ENCODE measurements around the gene NEUROD2. TPM values are rescaled to one million over a fixed set of nuclear protein-coding genes. Genes with fewer than 3 reads are reported as not detected.

The NEUROD2 gene
- total and polyA plus RNA-seq, 9 donors, result not detected

DNA sequence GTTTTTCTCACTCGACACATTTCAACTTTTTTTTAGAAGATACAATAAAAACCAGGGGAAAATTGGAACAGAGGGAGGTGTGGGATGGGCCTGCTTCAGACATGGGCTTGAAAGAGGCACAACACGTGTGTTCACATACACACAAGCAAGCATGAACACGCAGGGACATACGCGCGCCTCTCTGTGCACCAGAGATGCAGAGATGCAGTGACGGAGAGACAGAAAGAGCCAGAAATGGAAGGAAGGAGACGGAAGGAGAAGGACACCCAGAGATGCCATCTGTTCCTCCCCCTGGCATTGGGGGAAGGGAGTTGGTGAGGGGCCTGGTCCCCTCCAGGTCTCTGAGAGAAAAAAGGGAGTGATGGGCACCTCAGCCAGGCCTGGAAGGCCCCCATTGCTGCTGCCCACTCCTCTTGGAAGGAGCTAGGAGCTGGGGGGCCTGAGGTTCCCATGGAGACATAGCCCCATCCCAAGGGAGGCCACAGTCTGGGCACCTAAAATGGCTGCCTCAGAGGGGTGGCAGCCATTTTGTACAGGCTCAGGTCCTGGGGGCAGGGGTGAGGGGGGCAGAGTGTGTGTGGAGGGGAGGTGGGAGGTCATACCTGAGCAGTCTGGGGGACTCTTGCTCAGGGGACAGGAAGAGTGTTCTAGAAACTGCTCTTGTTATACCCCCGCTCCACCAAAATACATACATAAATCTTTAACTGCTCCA lies 3.8 kb upstream of the NEUROD2 start:
- Histone ChIP-seq H3K4me1 (ENCODE audit: insufficient read depth) (no peaks in the 10 kb centered on the region), H3K27me3 (no peaks in the 10 kb centered on the region), H3K9me3 (no peaks in the 10 kb centered on the region), H3K4me3 (no peak overlapping the region), H3K27ac (no peak overlapping the region), H3K36me3 (no peaks in the 10 kb centered on the region)
- TF ChIP-seq, protein P1, sequence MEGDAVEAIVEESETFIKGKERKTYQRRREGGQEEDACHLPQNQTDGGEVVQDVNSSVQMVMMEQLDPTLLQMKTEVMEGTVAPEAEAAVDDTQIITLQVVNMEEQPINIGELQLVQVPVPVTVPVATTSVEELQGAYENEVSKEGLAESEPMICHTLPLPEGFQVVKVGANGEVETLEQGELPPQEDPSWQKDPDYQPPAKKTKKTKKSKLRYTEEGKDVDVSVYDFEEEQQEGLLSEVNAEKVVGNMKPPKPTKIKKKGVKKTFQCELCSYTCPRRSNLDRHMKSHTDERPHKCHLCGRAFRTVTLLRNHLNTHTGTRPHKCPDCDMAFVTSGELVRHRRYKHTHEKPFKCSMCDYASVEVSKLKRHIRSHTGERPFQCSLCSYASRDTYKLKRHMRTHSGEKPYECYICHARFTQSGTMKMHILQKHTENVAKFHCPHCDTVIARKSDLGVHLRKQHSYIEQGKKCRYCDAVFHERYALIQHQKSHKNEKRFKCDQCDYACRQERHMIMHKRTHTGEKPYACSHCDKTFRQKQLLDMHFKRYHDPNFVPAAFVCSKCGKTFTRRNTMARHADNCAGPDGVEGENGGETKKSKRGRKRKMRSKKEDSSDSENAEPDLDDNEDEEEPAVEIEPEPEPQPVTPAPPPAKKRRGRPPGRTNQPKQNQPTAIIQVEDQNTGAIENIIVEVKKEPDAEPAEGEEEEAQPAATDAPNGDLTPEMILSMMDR (IDR thresholded peaks at IDR 0.05), result no peak
- no peak for TF ChIP-seq EP300 (IDR thresholded peaks at IDR 0.05)
- no peak for TF ChIP-seq POLR2A (IDR thresholded peaks at IDR 0.05)
- DNase-seq, result no peak
- intact Hi-C loops (cut with DNase I), result no loop called here
- WGBS, 3 donors, result 74 to 79% (median 77%) methylated on average over 9 of the region's 9 CpGs

GRCh38 chr17:39609416-39610025 lies 1.8 kb upstream of the NEUROD2 start:
- Histone ChIP-seq H3K27me3 (peaks cover 2% of the 10 kb centered on the region), H3K27ac (no peak overlapping the region), H3K4me1 (ENCODE audit: insufficient read depth) (peaks cover 5% of the 10 kb centered on the region), H3K4me3 (no peak overlapping the region), H3K36me3 (no peaks in the 10 kb centered on the region), H3K9me3 (no peaks in the 10 kb centered on the region)
- intact Hi-C loops (cut with DNase I), result no loop called here
- TF ChIP-seq, protein P1 (IDR thresholded peaks at IDR 0.05), result no peak
- TF ChIP-seq EP300 (IDR thresholded peaks at IDR 0.05), result no peak
- no peak for DNase-seq
- WGBS, 3 donors, result 80 to 89% (median 86%) methylated on average over 4 of the region's 4 CpGs

DNA sequence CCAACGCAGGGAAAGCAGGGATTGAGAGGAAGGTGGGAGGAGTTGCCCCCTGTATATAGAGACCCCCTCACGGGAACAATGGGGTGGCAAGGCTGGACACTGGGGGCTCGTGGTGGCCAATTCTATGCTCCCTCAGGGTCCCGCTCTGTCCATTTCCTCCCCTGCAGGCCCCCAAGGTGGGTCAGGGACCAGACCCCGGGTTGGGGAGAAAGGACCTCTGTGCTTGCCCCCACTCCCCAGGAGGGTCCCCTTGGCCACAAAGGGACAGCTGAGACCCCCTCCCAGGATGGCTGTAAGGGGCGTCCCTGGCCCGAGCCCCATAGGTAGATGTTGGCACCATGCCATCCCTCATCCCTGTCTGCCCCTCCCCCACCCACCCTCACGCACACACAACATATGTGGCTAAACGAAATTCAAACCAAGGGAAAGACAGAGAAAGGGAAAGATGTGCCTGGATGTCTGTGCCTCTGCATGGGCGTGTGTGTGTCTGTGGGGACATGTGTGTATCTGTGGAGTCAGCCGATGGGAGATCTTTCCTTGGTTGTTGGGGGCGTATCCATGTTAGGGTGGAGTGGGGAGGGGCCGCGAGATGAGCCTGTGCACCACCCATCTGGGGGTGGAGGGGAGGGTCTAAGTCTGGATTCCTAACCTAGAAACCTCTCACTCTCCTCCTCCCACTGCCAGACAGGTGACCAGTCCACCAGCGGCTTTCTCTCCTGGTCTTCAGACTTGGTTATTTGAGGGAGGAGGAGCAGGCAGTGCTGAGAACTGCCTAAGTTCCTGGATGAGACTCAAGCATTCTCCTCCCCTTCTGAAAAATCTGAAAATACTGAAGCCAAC lies 642 bp upstream of the NEUROD2 start:
- 9 to 10% (median 10%) methylated on average over 15 of the region's 15 CpGs for WGBS, 3 donors

More for the DNA sequence above, 642 bp upstream of the NEUROD2 start:
- H3K4me1 ChIP-seq (ENCODE audit: insufficient read depth), result peaks cover 5% of the 10 kb centered on the region
- H3K4me3 ChIP-seq, result no peak overlapping the region
- no peak overlapping the region for H3K27ac ChIP-seq
- TF ChIP-seq, protein P1 (IDR thresholded peaks at IDR 0.05), result no peak
- TF ChIP-seq EP300 (IDR thresholded peaks at IDR 0.05) (no peak), POLR2A (IDR thresholded peaks at IDR 0.05) (no peak)
- no peaks in the 10 kb centered on the region for H3K9me3 ChIP-seq
- H3K36me3 ChIP-seq, result no peaks in the 10 kb centered on the region
- no peak for DNase-seq
- peaks cover 2% of the 10 kb centered on the region for H3K27me3 ChIP-seq
- intact Hi-C loops (cut with DNase I), result no loop called here
